Stimulated activated CD4-positive, alpha-beta T cell treated with anti-CD3 and anti-CD28 coated beads, TNF-alpha, amount 100 ng/mL, for 1 hour (primary cell): ENCODE data around the gene TUT7.
"Not testable (repeated sequence)": the region's sequence is repeated elsewhere in the genome, so short reads cannot be mapped to it uniquely, and the experiment has no call there.

Experiments used
- DNase-seq, 3 donors: peaks; one replicate each; pipeline ENCODE4 v3.0.0-alpha.2; 2020; ENCODE audit warnings: low read depth in 3 of 3, low spot score in 1 of 3

The TUT7 gene

DNA sequence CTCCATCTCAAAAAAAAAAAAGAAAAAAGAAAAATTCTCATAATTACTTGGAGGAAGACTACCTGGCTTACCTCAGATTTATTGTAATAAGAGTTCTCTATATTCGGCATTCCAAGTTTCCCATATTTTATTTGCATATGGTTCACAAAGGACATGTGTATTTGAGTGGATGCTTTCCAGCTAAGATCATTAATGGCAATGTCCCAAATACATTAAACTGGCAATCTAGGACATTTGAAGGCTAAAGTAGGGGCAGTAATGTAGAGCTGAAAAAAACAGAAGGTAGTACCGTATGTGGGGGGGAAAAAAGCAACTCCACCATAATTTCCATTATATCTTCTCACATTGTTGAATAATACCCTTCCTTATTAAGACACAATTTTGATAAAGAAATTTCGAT is 4.9 kb downstream of the TUT7 start:
- no peak for DNase-seq

DNA sequence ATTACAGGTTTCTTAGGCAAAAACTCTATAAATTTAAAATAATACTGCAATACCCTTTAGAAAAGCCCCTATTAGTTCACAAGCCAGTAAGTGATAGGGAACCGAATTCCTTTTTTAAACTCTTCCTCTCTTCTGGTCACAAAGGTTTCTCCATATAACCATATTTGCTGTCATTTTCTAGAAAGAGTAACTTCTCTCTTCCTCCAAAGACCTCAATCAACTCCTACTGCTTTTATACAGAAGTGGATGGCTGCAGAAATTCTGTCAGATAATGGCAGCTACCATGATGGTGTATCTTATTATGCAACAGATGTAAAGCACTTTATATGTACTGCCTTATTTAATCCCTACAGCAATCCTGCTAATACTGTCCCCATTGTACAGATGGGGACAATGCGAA is 6.2 kb downstream of the TUT7 start:
- no peak for DNase-seq

DNA sequence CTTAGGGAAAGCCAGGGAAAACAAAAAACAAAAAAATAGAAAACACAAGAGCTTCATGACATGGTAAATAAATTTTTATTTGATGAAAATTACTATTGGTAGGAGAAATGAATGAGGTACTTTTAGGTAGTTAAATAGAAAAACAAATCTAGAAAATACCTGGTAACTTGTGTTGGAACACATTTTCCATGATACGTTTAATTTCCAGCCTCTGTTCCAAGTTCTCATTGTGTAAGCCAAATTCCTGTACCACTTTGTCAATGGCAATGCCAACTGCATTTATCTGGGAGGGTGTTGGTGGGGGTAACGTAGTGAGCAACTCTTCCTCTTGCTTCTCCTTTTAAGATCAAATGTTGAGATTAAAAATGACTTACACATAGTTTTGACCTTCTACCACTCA is 9.4 kb downstream of the TUT7 start:
- DNase-seq = no peak

DNA sequence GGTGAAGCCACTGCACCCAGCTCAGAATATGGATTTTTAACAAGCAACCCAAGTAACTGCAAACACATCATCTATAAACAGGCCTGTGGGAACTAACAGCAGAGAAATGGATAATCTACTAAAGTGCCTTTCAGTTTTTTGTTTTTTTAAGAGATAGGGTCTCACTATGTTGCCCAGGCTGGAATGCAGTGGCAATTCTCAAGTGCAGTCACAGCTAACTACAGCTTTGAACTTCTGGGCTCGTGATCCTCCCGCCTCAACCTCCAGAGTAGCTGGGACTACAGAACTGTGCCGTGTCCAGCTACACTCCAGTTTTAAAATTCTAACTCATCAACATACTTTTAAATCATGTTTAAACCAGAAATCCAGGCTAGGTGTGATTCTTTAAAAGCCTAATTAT is 11.9 kb downstream of the TUT7 start:
- DNase-seq = no peak

DNA sequence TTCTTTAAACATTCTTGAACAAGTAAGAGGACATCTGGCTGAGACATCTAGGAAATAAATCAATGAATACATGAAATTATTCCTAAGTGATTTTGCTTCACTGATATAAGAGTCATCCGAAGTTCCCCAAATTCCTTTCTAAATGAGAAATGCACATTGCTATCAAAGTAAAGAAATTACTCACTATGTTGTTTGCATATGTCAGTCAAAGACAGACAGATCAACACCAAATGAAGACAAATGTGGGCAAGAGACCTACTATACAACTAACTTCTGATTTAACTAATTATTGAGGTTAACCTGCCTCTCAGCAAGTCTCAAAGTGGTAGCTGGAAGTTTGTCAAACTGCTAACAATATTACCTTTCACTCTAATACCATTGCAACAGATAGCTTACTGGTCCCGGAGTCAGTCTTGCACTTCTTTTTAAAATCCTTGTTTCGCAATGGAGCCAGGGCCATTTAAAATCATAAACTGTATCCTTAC is 13.2 kb downstream of the TUT7 start:
- no peak for DNase-seq

DNA sequence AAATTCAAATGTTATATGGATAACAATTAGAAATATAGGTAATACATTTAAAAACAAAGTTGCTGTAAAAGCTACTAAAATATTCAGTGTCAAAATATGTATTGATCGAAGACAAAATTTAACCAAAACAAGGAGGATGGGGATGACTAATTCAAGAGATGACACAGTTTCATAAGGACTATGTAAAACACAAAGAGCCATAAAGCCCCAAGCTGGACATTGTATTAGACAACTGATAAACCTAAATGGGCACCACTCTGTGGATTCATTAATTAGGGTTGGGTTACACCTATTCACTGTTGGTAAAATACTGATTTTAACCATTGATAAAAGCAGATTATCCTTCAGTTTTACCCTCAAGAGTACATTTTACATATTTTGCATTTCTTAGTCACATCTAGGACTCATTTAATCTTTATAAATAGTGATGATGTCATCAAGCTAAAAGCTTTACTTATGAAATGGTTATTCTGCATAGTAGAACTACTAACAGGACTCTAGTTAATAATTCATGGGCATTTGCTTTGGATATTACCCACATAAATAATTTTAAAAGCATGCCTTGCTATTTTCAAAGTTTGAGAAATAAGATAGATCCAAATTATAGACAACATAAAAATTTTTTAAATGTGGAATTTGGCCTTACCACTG is 13.7 kb downstream of the TUT7 start:
- no peak for DNase-seq

DNA sequence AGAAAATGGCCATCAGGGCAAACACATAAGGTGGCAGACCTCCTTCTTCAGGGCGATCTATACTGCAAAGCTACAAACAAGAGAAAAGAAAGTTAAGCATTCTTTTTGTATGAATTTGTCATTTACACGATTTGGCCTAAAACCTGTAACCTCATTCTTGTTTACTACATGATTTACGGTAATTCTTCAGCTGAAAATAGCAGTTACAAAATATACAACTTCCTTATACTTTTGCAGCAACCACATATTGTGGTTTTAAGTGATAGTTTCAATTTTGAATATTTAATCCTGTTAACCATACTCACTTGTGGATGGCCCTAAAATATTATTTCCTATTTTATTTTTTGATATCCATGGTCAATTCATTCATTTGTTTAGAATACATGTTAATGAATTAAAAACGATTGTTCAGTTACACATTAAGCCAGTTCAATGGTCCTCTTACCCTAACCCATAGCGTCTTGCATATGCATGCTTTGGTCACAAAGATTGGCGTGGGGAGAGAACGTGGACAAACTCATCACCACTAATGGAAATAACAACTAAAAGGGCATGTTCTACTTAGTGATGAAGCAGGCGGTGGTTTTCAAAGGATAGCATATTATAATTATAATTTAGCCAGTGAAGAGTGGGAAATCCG is 16.6 kb downstream of the TUT7 start:
- DNase-seq = no peak

DNA sequence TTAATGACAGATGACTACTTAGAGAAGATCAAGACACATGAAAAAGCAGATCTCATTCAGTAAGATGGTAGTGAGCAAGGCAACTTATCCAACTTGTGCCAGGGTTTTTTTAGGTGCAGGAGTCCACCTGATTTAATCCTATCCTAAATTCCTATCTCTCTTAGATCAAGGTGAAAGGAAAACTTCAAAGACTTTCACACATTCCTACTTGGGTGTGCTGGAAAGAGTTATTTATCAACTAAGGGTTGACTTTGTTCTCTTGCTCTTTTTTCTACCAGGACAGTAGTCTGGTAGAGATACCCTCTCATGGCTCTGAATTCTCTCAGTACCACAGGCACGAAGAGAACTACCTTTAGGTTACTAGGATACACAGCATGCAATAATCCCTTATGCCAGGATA is 18.2 kb downstream of the TUT7 start:
- no peak for DNase-seq

DNA sequence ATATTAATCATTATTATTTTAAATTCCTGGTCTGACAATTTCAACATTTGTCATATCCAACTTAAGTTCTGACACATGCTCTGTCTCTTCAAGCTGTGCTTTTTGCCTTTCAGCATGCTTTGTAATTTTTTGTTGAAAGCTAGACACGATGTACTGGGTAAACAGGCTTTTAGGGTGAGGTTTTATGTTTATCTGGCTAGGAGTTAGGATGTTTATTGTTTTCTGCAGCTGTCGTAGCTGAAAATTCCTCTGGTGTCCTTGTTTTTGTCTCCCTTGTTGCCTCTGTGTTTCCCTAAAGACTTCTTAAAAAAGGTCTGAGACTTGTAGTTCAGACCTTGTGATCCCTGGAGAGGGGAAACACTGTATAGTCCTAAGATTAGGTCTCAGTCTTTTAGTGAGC is 20.6 kb downstream of the TUT7 start:
- DNase-seq = no peak

DNA sequence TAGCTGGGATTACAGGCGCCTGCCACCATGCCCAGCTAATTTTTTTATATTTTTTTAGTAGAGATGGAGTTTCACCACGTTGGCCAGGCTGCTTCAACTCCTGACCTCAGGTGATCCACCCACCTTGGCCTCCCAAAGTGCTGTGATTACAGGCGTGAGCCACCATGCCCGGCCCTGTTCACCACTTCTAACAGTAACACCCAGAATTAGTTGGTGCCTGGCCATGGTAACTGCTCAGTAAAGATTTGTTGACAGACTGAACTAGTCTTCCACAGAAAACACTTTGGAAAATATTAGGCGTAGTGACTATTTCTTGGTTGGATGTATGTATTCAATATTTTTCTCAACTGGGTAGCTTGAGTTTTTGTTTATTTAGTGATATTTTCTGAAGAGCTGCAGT is 24.0 kb downstream of the TUT7 start:
- DNase-seq = no peak

DNA sequence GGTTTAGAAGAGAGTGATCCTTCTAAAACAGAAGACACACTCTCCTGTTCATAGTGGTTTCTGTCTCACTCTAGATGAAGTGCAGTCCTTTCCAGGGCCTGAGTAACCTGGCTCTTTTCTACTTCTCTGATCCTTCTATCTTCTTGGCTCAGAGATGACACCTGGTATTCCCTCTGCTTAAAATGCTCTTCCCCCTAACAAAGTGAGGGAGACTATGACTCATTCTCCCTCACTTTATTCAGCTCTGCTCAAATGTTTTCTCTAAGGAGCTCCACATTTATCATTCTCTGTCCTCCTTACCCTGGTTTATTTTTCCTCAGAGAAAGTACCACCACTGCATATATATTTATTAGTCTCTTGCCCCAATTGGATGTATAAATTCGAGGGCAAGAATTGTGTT is 24.6 kb downstream of the TUT7 start:
- no peak for DNase-seq

DNA sequence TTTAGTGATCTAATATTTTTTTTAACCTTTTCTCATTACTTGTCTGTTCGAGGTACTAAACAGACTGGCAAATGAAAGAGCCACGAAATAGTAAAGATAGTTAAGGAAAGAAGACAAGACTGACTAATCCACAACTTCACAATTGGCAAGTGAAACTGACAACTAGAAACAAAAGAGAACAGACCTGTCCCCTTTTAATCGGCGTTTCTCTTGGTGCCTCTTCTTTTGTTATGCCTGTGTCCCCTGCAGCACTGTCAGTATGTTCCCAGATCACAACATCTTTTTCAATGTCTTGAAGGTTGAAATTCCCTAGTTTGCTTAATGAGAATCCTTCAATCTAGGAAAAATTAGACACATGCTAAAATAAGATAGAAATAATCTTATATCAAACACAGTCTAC is 26.1 kb downstream of the TUT7 start:
- DNase-seq = no peak

DNA sequence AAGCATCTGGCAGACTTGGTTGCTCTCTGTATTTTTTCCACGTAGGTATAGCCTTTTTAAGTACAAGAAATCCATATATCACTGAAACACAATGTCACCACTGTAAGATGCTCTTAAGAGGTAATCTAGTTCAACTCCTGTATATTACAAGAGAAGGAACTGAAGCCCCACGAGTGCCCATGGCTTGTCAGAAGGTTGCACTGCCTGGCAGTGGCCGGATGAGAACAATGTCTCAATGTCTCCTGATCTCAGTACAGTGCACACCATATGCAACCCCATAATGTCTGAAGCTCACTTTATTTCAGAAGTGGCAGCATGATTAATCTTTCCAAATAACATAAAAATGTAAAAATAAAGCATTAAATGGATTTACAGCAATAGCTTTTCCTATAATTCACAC is 27.7 kb downstream of the TUT7 start:
- no peak for DNase-seq

DNA sequence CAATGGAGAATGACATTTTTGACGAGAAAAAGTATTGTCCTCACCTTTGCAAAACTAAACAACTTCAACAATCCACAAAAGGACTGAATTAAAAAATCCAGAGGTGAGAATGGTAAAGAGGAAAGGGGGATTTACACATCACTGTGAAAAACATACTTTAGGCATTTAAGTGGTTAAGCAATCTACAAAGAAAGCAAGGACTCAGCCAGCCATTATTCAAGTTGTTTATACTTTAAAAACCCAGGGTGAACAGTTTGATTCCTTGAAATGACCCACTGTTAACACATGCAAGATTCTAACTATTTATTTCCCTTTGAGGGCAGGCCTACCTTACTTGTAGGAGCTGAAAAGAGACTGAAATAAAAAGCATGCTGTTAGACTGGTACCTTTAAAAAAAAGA is 29.3 kb downstream of the TUT7 start:
- DNase-seq = no peak

DNA sequence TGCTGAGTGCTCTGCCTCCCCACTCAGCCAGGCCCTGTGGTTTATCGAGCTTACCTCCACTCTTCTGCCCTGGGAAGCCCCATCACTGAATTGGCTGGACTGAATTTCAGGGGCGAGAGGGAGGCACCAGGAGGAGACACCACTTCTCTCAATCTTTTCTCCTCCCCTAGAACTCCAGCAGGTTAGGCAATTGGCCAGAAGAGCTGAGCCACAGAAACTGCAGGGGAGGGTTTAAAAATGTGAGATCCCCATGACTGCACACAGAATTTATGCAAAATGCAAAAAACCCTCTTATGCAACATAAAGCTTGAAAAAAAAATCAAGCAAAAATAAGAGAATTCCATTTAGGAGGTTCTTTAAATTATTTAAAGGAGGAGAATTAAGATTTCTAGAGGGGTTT is 29.9 kb downstream of the TUT7 start:
- no peak for DNase-seq

DNA sequence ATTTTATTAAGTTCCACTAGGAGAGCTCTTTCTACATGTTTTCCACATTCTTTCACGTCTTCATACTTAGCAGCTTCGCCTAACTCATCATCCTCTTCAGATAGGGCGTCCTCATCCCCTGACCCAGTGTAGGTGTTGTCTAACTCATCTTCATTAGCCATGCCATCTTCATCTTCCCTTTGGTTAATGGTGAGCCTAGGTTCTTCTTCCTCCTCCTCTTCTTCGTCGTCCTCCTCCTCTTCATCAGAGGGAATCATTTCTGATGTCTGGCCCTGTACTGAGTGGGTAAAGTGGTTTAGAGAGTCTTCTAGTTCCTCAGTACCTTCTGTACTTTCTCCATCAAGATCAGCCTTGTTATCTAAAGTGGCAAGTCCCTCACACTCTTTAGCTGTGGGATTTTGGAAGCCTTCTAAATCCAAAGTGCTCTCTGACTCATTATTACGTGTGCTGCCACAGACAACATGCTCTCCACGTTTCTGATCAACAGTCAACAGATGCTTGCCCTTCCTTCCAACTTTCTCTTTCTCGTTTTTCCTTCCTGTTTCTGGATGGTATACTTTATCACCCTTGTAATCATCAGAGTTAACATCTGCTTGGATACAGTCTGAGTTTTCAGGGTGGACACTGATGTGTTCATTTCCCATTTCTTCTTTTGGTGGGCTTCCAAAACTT is 31.1 kb downstream of the TUT7 start:
- no peak for DNase-seq

DNA sequence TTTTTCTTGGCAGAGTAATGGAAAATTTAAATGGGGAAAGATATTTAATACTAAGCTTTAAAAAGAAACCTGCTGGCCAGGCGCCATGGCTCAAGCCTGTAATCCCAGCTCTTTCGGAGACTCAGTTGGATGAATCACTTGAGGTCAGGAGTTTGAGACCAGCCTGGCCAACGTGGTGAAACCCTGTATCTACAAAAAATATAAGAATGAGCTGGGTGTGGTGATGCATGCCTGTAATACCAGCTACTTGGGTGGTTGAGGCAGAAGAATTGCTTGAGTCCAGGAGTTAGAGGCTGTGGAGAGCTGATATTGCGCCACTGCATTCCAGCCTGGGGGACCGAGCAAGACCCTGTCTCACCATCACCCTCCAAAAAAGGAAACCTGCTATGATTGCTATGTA is 32.8 kb downstream of the TUT7 start:
- DNase-seq = no peak

DNA sequence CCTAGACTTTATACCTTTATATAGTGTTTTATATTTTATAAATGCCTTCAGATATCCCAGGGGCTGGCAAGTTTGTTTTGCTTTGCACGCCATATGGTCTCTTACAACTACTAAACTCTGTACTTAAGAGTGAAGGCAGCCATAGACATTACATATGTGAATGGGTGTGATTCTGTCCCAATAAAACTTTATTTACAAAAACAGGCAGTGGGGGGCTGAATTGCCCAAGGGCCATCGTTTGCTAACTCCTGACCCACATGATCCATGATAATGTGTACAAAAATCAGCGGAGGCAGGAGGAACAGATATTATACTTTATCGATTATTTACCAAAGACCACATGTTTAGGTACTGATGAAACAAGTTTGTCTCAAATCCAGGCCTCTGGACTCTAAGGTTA is 36.0 kb downstream of the TUT7 start:
- no peak for DNase-seq

DNA sequence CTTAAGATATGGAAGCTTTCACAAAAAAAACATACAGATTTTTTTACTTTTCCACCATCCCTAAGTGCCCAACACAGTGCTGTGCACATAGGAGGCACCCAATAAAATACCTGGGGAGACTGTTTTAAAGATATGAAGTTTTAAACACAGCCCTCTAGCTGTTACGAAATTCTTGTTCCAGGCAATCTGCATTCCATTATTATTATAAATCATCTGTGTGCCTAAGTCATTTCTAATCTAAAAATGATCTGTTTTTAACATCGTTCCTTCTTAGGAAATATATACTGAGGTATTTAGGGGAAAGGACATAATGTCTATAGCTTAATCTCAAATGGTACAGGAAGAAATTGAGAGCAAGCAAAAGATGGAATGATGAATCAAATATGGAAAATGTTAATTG is 39.1 kb downstream of the TUT7 start:
- DNase-seq = no peak

DNA sequence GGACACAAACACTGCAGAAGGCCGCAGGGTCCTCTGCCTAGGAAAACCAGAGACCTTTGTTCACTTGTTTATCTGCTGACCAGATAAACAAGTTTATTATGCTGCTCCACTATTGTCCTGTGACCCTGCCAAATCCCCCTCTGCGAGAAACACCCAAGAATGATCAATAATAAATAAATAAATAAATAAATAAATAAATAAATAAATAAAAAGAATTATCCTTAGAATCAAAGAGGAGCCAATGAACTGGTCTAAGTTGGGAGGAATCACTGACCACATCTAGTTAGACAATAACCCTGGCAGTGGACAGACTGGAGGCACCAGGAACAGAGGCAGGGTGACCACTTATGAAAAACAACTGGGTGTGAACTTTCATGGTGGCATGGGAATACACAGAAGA is 41.3 kb downstream of the TUT7 start:
- not testable (repeated sequence) for DNase-seq

DNA sequence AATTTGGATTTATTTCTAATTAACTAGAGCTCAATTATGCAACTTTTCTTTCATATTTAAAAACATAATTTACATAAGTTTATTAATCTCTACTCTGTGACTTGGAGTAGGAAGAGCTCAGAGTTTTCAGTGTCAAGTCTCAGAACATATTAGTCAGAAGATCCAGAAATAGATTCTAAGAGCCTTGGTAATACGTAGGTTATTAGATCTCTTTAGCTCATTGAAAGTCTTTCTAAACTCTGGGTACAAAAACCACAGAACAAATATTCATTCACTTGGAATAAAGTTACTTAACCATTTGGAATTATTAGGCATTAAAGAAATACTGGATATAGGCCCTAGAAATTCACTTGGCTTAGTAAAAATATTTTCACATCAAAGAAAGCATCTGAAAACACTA is 45.5 kb downstream of the TUT7 start:
- no peak for DNase-seq

DNA sequence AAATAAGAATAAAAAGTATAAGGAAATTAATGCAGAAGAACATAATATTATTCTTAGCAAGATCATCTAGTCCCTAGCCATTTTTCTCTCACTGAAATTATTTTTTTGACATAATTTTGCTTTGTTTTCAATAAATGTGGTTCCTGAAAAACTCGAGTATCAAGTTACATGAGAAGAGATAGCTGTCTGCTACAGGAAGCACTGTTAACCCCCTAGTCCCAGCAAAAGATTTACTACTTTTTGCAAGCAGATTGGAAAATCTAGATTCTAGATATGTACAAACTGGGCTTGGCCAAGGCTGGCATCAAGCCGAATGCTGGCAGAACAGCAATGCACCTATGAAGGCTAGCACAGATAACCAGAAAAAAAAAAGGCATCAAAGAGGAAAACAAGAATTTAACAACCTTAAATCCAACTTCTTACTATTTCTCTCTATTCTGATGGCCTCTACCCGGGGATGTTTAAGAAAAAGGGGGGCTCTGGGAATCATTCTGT is 49.9 kb downstream of the TUT7 start:
- DNase-seq = no peak
